HepG2 (cell line): ENCODE data around the gene SMAD7. TPM values are rescaled to one million over a fixed set of nuclear protein-coding genes. Genes with fewer than 3 reads are reported as not detected.
A peak's percentile ranks its signal among the peaks of the same experiment; 100 is the strongest.

Source experiments
- ATAC-seq: fragments of 200-7000 bp; cut with Tn5 transposase; 3 replicates; pipeline ENCODE4 v1.9.1; 2020; ENCODE audit warnings: mild to moderate bottlenecking, moderate library complexity
- BruUV-seq: library from RNA; stranded (reverse); fragments of 400-500 nt; replicated peaks from 2 replicates; lab custom pipeline; 2021; lab: Mats Ljungman, UMichigan
- CTCF ChIA-PET: fragments of 300-600 bp; formaldehyde crosslinking; extraction: SDS; loops from one replicate; lab custom pipeline; 2021; ENCODE audit warnings: low total read pairs, inconsistent platforms, low intra/inter-chr PET ratio; lab: Yijun Ruan, JAX
- POLR2A ChIA-PET: fragments of 350-600 bp; sonication (Branson Sonifier 250); formaldehyde crosslinking; loops from one replicate; lab custom pipeline; 2020; ENCODE audit warnings: antibody characterized with exemption, inconsistent platforms; lab: Yijun Ruan, JAX
- DNase-seq: peaks from one replicate; pipeline ENCODE4 v3.0.0-alpha.2; 2015; ENCODE audit warnings: low spot score
- FAIRE-seq: peaks from 3 replicates; lab custom pipeline; 2011; peaks lifted over from hg19 to GRCh38; lab: Jason Lieb, UNC
- H2AFZ ChIP-seq: one replicate; pipeline ENCODE4 v1.6.1; 2011; ENCODE audit warnings: low read length, inconsistent platforms
- H3K27ac ChIP-seq: fragments of 300-600 bp; 3 replicates; pipeline ENCODE4 v1.8.0; 2011; ENCODE audit warnings: mixed run types, mild to moderate bottlenecking, mixed read lengths, low read length, inconsistent platforms; ENCODE audit not compliant: insufficient read depth; ENCODE audit errors: extremely low read length
- H3K27me3 ChIP-seq, 2 experiments: fragments of 200-600 bp in 1 of 2; 2 replicates in 1 of 2; 3 replicates in 1 of 2; pipeline versions ENCODE4 v1.6.0 to v1.8.0; 2011; ENCODE audit warnings: low read length in 2 of 2, mild to moderate bottlenecking in 2 of 2, moderate library complexity in 2 of 2, inconsistent platforms in 1 of 2; ENCODE audit not compliant: insufficient read depth in 2 of 2, control insufficient read depth in 1 of 2
- H3K36me3 ChIP-seq, 2 experiments: fragments of 200-600 bp in 1 of 2; replicated peaks in 1 of 2; 2 replicates in 1 of 2; 3 replicates in 1 of 2; pipeline versions ENCODE4 v1.5.1 to v1.8.0; 2011; ENCODE audit warnings: low read length in 2 of 2, inconsistent platforms in 1 of 2; ENCODE audit not compliant: insufficient read depth in 2 of 2, control insufficient read depth in 1 of 2
- H3K4me1 ChIP-seq: 2 replicates; pipeline ENCODE4 v1.5.1; 2012; ENCODE audit warnings: low read length, inconsistent platforms; ENCODE audit not compliant: insufficient read depth
- H3K4me2 ChIP-seq: 2 replicates; pipeline ENCODE4 v1.6.0; 2011; ENCODE audit warnings: low read depth, low read length, inconsistent platforms
- H3K4me3 ChIP-seq, 3 experiments: fragments of 200-600 bp in 1 of 3; sonication (generic), shearing (Covaris generic) in 1 of 3; replicated peaks in 1 of 3; 2 replicates each; pipeline ENCODE4 v1.5.1; 2011 to 2016; ENCODE audit warnings: low read length in 3 of 3, inconsistent platforms in 2 of 3, low read depth in 2 of 3, mild to moderate bottlenecking in 2 of 3, control low read depth in 1 of 3, mixed read lengths in 1 of 3; ENCODE audit not compliant: insufficient read depth in 1 of 3
- H3K79me2 ChIP-seq: one replicate; pipeline ENCODE4 v1.6.1; 2011; ENCODE audit warnings: low read length, inconsistent platforms; ENCODE audit not compliant: insufficient read depth
- H3K9ac ChIP-seq: 2 replicates; pipeline ENCODE4 v1.6.0; 2011; ENCODE audit warnings: mild to moderate bottlenecking, low read depth, low read length, inconsistent platforms; ENCODE audit not compliant: insufficient read depth
- H3K9me3 ChIP-seq: 2 replicates; pipeline ENCODE4 v1.5.1; 2012; ENCODE audit warnings: mild to moderate bottlenecking, low read length
- H4K20me1 ChIP-seq: 2 replicates; pipeline ENCODE4 v1.6.0; 2011; ENCODE audit warnings: inconsistent platforms, mild to moderate bottlenecking, low read length, moderate library complexity; ENCODE audit not compliant: insufficient read depth
- PPARG ChIP-seq: conservative IDR thresholded peaks from 2 replicates; pipeline ENCODE4 v1.6.1; 2016; ENCODE audit warnings: missing biosample characterization, missing genetic modification reagents
- ZNF546 ChIP-seq: sonication (generic); formaldehyde crosslinking; conservative IDR thresholded peaks from 2 replicates; pipeline ENCODE4 v1.8.1; 2023; ENCODE audit warnings: mild to moderate bottlenecking, missing genetic modification reagents
- ZNF629 ChIP-seq: sonication (generic); formaldehyde crosslinking; conservative IDR thresholded peaks from 2 replicates; pipeline ENCODE4 v1.5.0; 2020; ENCODE audit warnings: missing genetic modification reagents
- WGBS: methylation state at CpG from one replicate; pipeline ENCODE4 v1.1.6; 2017; ENCODE audit warnings: low lambda C conversion rate; 5-methylcytosine and 5-hydroxymethylcytosine counted together
- in situ Hi-C: cut with HindIII; loops from 2 replicates; pipeline ENCODE4 v1.10.0; 2017; ENCODE audit warnings: low pct_unique_long_range_greater_than_20kb; ENCODE audit not compliant: extremely low pct_ligation_motif_present
- intact Hi-C: fragments of 100-400 bp; cut with micrococcal nuclease; formaldehyde crosslinking; loops from one replicate; pipeline ENCODE4 v1.10.0; 2022; ENCODE audit not compliant: unreplicated experiment
- polyA plus RNA-seq, 8 experiments: library from polyadenylated mRNA; depleted of rRNA in 3 of 8; stranded (reverse) in 7 of 8; unstranded in 1 of 8; fragments of >200 nt; fragmentation: Illumina TruSeq in 4 of 8; extraction: Trizol in 4 of 8; gene quantifications; 2 replicates each; pipeline versions ENCODE4 v1.2.1 to v1.2.3, GENCODE V29; 2011 to 2016; ENCODE audit warnings: low read depth in 4 of 8, missing spikeins in 1 of 8, mixed read lengths in 1 of 8; ENCODE audit not compliant: insufficient read depth in 1 of 8
- total RNA-seq, 5 experiments: library from RNA; depleted of rRNA; stranded (reverse); fragments of >200 nt; fragmentation: Illumina TruSeq; extraction: Trizol; gene quantifications; 2 replicates each; pipeline ENCODE4 v1.2.3, GENCODE V29; 2016; ENCODE audit warnings: low read depth in 1 of 5
- TF ChIP-seq, protein P1 (sequence below): sonication (generic); formaldehyde crosslinking; IDR thresholded peaks from 2 replicates; pipeline ENCODE4 v1.4.0; 2020; ENCODE audit warnings: missing genetic modification reagents

The SMAD7 gene
- total and polyA plus RNA-seq, 2 of the 13 experiments (the other 11 are each of a cell fraction or from before 2014, with no cell fraction given), result 17.4 to 24.7 TPM

DNA sequence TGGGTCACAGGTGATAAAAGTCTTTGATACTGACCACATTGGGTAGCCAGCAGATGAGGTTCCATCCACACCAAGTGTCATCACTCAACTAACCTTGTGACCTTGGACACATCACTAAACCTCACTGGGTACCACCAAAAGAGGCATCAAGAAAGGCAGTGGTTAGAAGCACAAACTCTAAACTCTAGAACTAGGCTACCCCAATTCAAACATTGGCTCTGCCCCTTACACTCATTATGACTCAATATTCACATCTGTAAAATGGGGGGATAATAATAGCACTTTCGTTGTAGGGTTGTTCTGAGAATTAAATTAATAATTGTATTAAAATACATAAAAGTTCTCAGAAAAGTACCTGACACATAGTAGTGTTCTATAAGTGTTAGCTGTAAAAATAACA lies 15.8 kb upstream of the SMAD7 start:
- no peak for ATAC-seq
- intact Hi-C loops, result no loop called here
- H3K9me3 ChIP-seq, result no peaks in the 10 kb centered on the region
- BruUV-seq, result no TSS peak
- POLR2A ChIA-PET, result no interaction called here
- TF ChIP-seq, protein P1, sequence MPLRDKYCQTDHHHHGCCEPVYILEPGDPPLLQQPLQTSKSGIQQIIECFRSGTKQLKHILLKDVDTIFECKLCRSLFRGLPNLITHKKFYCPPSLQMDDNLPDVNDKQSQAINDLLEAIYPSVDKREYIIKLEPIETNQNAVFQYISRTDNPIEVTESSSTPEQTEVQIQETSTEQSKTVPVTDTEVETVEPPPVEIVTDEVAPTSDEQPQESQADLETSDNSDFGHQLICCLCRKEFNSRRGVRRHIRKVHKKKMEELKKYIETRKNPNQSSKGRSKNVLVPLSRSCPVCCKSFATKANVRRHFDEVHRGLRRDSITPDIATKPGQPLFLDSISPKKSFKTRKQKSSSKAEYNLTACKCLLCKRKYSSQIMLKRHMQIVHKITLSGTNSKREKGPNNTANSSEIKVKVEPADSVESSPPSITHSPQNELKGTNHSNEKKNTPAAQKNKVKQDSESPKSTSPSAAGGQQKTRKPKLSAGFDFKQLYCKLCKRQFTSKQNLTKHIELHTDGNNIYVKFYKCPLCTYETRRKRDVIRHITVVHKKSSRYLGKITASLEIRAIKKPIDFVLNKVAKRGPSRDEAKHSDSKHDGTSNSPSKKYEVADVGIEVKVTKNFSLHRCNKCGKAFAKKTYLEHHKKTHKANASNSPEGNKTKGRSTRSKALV (CRISPR knock-in tag), result no peak
- TF ChIP-seq ZNF629 (CRISPR knock-in tag) (peak; percentile 51; the same call in 1 of the 2 replicates), PPARG (CRISPR knock-in tag) (no peak), ZNF546 (CRISPR knock-in tag) (no peak)
- TF ChIP-seq, all 625 proteins: peak for 1
- H3K4me3 ChIP-seq, result no peak overlapping the region
- 3% methylated on average over 1 of the region's 1 CpG for WGBS
- H3K36me3 ChIP-seq, result no peaks in the 10 kb centered on the region
- in situ Hi-C loops, result no loop called here
- no peak overlapping the region for H3K27ac ChIP-seq
- no peak for DNase-seq
- H3K4me2 ChIP-seq, result no peak overlapping the region
- no peaks in the 10 kb centered on the region for H3K79me2 ChIP-seq
- H2AFZ ChIP-seq, result no peak overlapping the region
- H3K4me1 ChIP-seq, result peaks cover 11% of the 10 kb centered on the region
- no peak for FAIRE-seq
- no peaks in the 10 kb centered on the region for H4K20me1 ChIP-seq
- CTCF ChIA-PET, result no interaction called here
- no peak overlapping the region for H3K9ac ChIP-seq
- peaks cover 1 to 31% of the 10 kb centered on the region in 2 experiments; a peak in 4 of 5 replicates for H3K27me3 ChIP-seq
